K562 (cell line): ENCODE data around the gene SSBP2. TPM values are rescaled to one million over a fixed set of nuclear protein-coding genes. Genes with fewer than 3 reads are reported as not detected.
A peak's percentile ranks its signal among the peaks of the same experiment; 100 is the strongest.

Source experiments
- ATAC-seq: fragments of 200-7000 bp; cut with Tn5 transposase; 3 replicates; pipeline ENCODE4 v1.9.1; 2020; ENCODE audit warnings: moderate library complexity
- BruUV-seq: library from RNA; stranded (reverse); fragments of 400-500 nt; replicated peaks from 2 replicates; lab custom pipeline; 2021; lab: Mats Ljungman, UMichigan
- CTCF ChIA-PET: fragments of 300-600 bp; formaldehyde crosslinking; extraction: SDS; loops from one replicate; lab custom pipeline; 2021; ENCODE audit warnings: low intra/inter-chr PET ratio; lab: Yijun Ruan, JAX
- POLR2A ChIA-PET: fragments of 300-600, 350-650 bp; sonication (Branson Sonifier 250); formaldehyde crosslinking; extraction: SDS; loops from one replicate; lab custom pipeline; 2021; ENCODE audit warnings: antibody characterized with exemption, inconsistent platforms; lab: Yijun Ruan, JAX
- DNase-seq, 4 experiments: peaks; one replicate each; pipeline versions ENCODE4 v3.0.0 to v3.0.0-alpha.2; 2011 to 2018; ENCODE audit warnings: low spot score in 3 of 4, mixed read lengths in 3 of 4; ENCODE audit errors: extremely low read depth in 1 of 4
- FAIRE-seq: peaks from 2 replicates; lab custom pipeline; 2011; peaks lifted over from hg19 to GRCh38; lab: Jason Lieb, UNC
- H2AFZ ChIP-seq: 2 replicates; pipeline ENCODE4 v1.6.0; 2011; ENCODE audit warnings: low read depth, low read length, control low read depth, inconsistent platforms
- H3K27ac ChIP-seq: fragments of 200-600 bp; 3 replicates; pipeline ENCODE4 v1.8.0; 2011; ENCODE audit warnings: low read depth, mild to moderate bottlenecking, control low read depth, inconsistent platforms, low read length, moderate library complexity, mixed read lengths; ENCODE audit errors: extremely low read depth
- H3K27me3 ChIP-seq, 2 experiments: fragments of 300-600 bp in 1 of 2; 2 replicates in 1 of 2; 3 replicates in 1 of 2; pipeline versions ENCODE4 v1.6.0 to v1.8.0; 2011; ENCODE audit warnings: inconsistent platforms in 2 of 2, low read length in 2 of 2, mild to moderate bottlenecking in 1 of 2, mixed read lengths in 1 of 2, moderate library complexity in 1 of 2; ENCODE audit not compliant: control insufficient read depth in 2 of 2, insufficient read depth in 2 of 2
- H3K36me3 ChIP-seq: fragments of 300-600 bp; 3 replicates; pipeline ENCODE4 v1.8.0; 2011; ENCODE audit warnings: mild to moderate bottlenecking, low read length, inconsistent platforms; ENCODE audit not compliant: control insufficient read depth, insufficient read depth
- H3K4me1 ChIP-seq, 2 experiments: fragments of 200-600 bp in 1 of 2; replicated peaks in 1 of 2; 2 replicates in 1 of 2; 3 replicates in 1 of 2; pipeline versions ENCODE4 v1.5.1 to v1.8.0; 2011; ENCODE audit warnings: inconsistent platforms in 2 of 2, low read length in 2 of 2, mild to moderate bottlenecking in 1 of 2, mixed read lengths in 1 of 2, moderate library complexity in 1 of 2; ENCODE audit not compliant: control insufficient read depth in 2 of 2, insufficient read depth in 2 of 2
- H3K4me2 ChIP-seq: 2 replicates; pipeline ENCODE4 v1.6.1; 2011; ENCODE audit warnings: low read length, control low read depth, inconsistent platforms, mixed read lengths; ENCODE audit not compliant: insufficient read depth
- H3K4me3 ChIP-seq: fragments of 200-600 bp; sonication (generic), shearing (Covaris generic); 2 replicates; pipeline ENCODE4 v1.5.1; 2016; ENCODE audit warnings: control low read depth, inconsistent platforms
- H3K79me2 ChIP-seq: fragments of 200-600 bp; 3 replicates; pipeline ENCODE4 v1.8.0; 2011; ENCODE audit warnings: low read length, inconsistent platforms; ENCODE audit not compliant: control insufficient read depth, insufficient read depth
- H3K9ac ChIP-seq, 2 experiments: 2 replicates each; pipeline versions ENCODE4 v1.6.0 to v1.6.1; 2011; ENCODE audit warnings: low read depth in 2 of 2, low read length in 2 of 2, control low read depth in 1 of 2, inconsistent platforms in 1 of 2, mild to moderate bottlenecking in 1 of 2, mixed read lengths in 1 of 2; ENCODE audit not compliant: insufficient read depth in 1 of 2
- H3K9me1 ChIP-seq: one replicate; pipeline ENCODE4 v1.6.0; 2011; ENCODE audit warnings: inconsistent platforms, mild to moderate bottlenecking, low read length, moderate library complexity; ENCODE audit not compliant: control insufficient read depth, insufficient read depth
- H3K9me3 ChIP-seq: replicated peaks from 2 replicates; pipeline ENCODE4 v1.5.1; 2011; ENCODE audit warnings: low read depth, low read length, inconsistent platforms; ENCODE audit not compliant: control insufficient read depth, insufficient read depth
- H4K20me1 ChIP-seq: replicated peaks from 2 replicates; pipeline ENCODE4 v1.6.1; 2011; ENCODE audit warnings: low read length, inconsistent platforms, mixed read lengths; ENCODE audit not compliant: control insufficient read depth, insufficient read depth
- CC2D1A ChIP-seq: fragments of 450-650 bp; IDR thresholded peaks from 2 replicates; pipeline ENCODE4 v1.6.1; 2017; ENCODE audit warnings: mild to moderate bottlenecking
- CEBPB ChIP-seq: fragments of 450-650 bp; IDR thresholded peaks from 2 replicates; pipeline ENCODE4 v1.6.1; 2016; ENCODE audit warnings: missing genetic modification characterization, missing compliant biosample characterization
- CEBPG ChIP-seq, 3 experiments: fragments of 200-800 bp in 1 of 3; sonication (Bioruptor generic) in 1 of 3; sonication (generic) in 1 of 3; formaldehyde crosslinking in 1 of 3; IDR thresholded peaks in 2 of 3; conservative IDR thresholded peaks in 1 of 3; 2 replicates each; pipeline versions ENCODE4 v1.6.1 to v1.8.0; 2016 to 2022; ENCODE audit warnings: missing compliant biosample characterization in 2 of 3, missing genetic modification characterization in 2 of 3, mild to moderate bottlenecking in 1 of 3, missing genetic modification reagents in 1 of 3
- CHCHD3 ChIP-seq: fragments of 250-450 bp; sonication (Bioruptor Pico); IDR thresholded peaks from 2 replicates; pipeline ENCODE4 v2.1.2; 2022; ENCODE audit warnings: mild to moderate bottlenecking
- COPS2 ChIP-seq: fragments of 450-650 bp; conservative IDR thresholded peaks from 2 replicates; pipeline ENCODE4 v1.6.1; 2016; ENCODE audit warnings: mild to moderate bottlenecking, moderate library complexity
- ETV1 ChIP-seq: fragments of 450-650 bp; conservative IDR thresholded peaks from 2 replicates; pipeline ENCODE4 v1.6.1; 2016; ENCODE audit warnings: missing genetic modification characterization, control low read depth, low read depth, missing compliant biosample characterization
- FOXJ2 ChIP-seq: fragments of 200-800 bp; sonication (Bioruptor generic); IDR thresholded peaks from 2 replicates; pipeline ENCODE4 v1.6.1; 2016; ENCODE audit warnings: missing genetic modification characterization, missing compliant biosample characterization
- HDAC2 ChIP-seq: fragments of 450-650 bp; IDR thresholded peaks from 2 replicates; pipeline ENCODE4 v1.6.1; 2016; ENCODE audit warnings: mild to moderate bottlenecking
- JUN ChIP-seq, 2 experiments: sonication (generic) in 1 of 2; formaldehyde crosslinking in 1 of 2; IDR thresholded peaks; 2 replicates each; pipeline versions ENCODE4 v1.6.1 to v1.8.0; 2012 to 2022; ENCODE audit warnings: borderline replicate concordance in 2 of 2, mild to moderate bottlenecking in 2 of 2, improper control_type of control experiment in 1 of 2, low read depth in 1 of 2, low read length in 1 of 2, missing genetic modification reagents in 1 of 2
- JUNB ChIP-seq: fragments of 450-650 bp; formaldehyde crosslinking; conservative IDR thresholded peaks from 2 replicates; pipeline ENCODE4 v1.4.0; 2020; ENCODE audit warnings: mild to moderate bottlenecking
- NONO ChIP-seq, 2 experiments: fragments of 200-400 bp in 1 of 2; fragments of 450-650 bp in 1 of 2; formaldehyde crosslinking in 1 of 2; IDR thresholded peaks; 2 replicates each; pipeline ENCODE4 v1.6.1; 2017; ENCODE audit warnings: low read depth in 2 of 2, mild to moderate bottlenecking in 2 of 2, moderate library complexity in 2 of 2, low read length in 1 of 2
- POU5F1 ChIP-seq: fragments of 150-350 bp; IDR thresholded peaks from 2 replicates; pipeline ENCODE4 v1.6.1; 2014; ENCODE audit warnings: borderline replicate concordance, low read length, low read depth, mild to moderate bottlenecking; ENCODE audit not compliant: partially characterized antibody
- SOX6 ChIP-seq: fragments of 450-650 bp; IDR thresholded peaks from 2 replicates; pipeline ENCODE4 v1.6.1; 2014; ENCODE audit warnings: mild to moderate bottlenecking
- WHSC1 ChIP-seq: IDR thresholded peaks from one replicate; pipeline ENCODE4 v1.6.1; 2012; ENCODE audit warnings: low read length, control low read depth, inconsistent platforms
- ZNF561 ChIP-seq: fragments of 450-650 bp; formaldehyde crosslinking; conservative IDR thresholded peaks from 2 replicates; pipeline ENCODE4 v1.4.0; 2020; ENCODE audit warnings: mild to moderate bottlenecking, moderate library complexity
- WGBS: fragments of 100-300 bp; shearing (Covaris generic); methylation state at CpG from one replicate; pipeline ENCODE4 v1.1.6; 2016; ENCODE audit warnings: low coverage, mixed read lengths; ENCODE audit not compliant: insufficient coverage; ENCODE audit errors: missing lambda C conversion rate; 5-methylcytosine and 5-hydroxymethylcytosine counted together
- in situ Hi-C: fragments of 300-500 bp; cut with MboI; formaldehyde crosslinking; loops from 4 replicates; pipeline ENCODE4 v1.15.0; 2018; ENCODE audit warnings: inconsistent platforms, mixed read lengths
- intact Hi-C: fragments of 100-400 bp; cut with micrococcal nuclease; formaldehyde crosslinking; loops from 2 replicates; pipeline ENCODE4 v1.14.2; 2022
- polyA plus RNA-seq, 8 experiments: library from polyadenylated mRNA; depleted of rRNA in 4 of 8; stranded (reverse) in 5 of 8; unstranded in 3 of 8; fragments of >200 nt; fragmentation: Nextera tagmentation in 2 of 8; fragmentation: Illumina TruSeq in 1 of 8; extraction: Ambion mirVana in 2 of 8; extraction: Trizol in 1 of 8; gene quantifications; 2 replicates each; pipeline versions ENCODE4 v1.2.1 to v1.2.3, GENCODE V29; 2011 to 2014; ENCODE audit warnings: inconsistent platforms in 1 of 8, missing spikeins in 1 of 8
- total RNA-seq, 7 experiments: library from RNA; depleted of rRNA in 6 of 7; stranded (reverse); fragments of >200 nt in 6 of 7; fragmentation: Illumina TruSeq in 2 of 7; extraction: Trizol in 2 of 7; gene quantifications; 2 replicates each; pipeline versions ENCODE4 v1.2.1 to v1.2.3, GENCODE V29; 2011 to 2021; ENCODE audit warnings: low replicate concordance in 1 of 7
- TF ChIP-seq, protein P1 (sequence below): sonication (generic); formaldehyde crosslinking; IDR thresholded peaks from 2 replicates; pipeline ENCODE4 v1.9.0; 2022; ENCODE audit warnings: mild to moderate bottlenecking, missing genetic modification reagents
- TF ChIP-seq, protein P2 (sequence below): sonication (generic); formaldehyde crosslinking; IDR thresholded peaks from 2 replicates; pipeline ENCODE4 v1.9.0; 2022; ENCODE audit warnings: mild to moderate bottlenecking, missing genetic modification reagents
- TF ChIP-seq, protein P3 (sequence below), 2 experiments: fragments of 450-650 bp in 1 of 2; sonication (generic) in 1 of 2; formaldehyde crosslinking in 1 of 2; IDR thresholded peaks in 1 of 2; conservative IDR thresholded peaks in 1 of 2; 2 replicates each; pipeline versions ENCODE4 v1.6.1 to v1.8.1; 2016 to 2023; ENCODE audit warnings: mild to moderate bottlenecking in 2 of 2, moderate library complexity in 2 of 2, inconsistent platforms in 1 of 2, missing genetic modification reagents in 1 of 2

Gene SSBP2
- total and polyA plus RNA-seq, 9 of the 15 experiments (the other 6 are each of a cell fraction or from before 2014, with no cell fraction given), result 22.3 to 133 (median 42.1) TPM

DNA sequence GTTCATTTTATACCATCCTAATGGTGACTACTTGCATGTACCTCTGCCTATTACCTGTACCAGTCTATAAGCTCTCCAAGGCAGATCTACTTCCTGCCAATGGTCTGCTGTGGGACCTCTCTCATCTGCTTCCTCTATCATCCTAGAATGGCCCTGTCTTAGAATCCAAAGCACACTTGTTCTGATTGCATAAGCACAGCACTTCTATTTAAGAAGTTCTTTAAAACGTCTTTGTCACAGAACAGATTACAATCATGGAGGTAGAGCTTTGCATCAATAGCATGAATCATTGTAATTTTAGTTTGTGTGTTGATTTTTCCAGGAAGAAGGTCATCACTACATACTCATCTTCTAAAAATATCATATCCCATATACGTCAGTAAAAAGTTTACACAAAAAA is 225.2 kb downstream of the SSBP2 start:
- ATAC-seq, result no peak; the same call in 2 of the 3 replicates
- no TSS peak for BruUV-seq
- intact Hi-C loops, result no loop called here

DNA sequence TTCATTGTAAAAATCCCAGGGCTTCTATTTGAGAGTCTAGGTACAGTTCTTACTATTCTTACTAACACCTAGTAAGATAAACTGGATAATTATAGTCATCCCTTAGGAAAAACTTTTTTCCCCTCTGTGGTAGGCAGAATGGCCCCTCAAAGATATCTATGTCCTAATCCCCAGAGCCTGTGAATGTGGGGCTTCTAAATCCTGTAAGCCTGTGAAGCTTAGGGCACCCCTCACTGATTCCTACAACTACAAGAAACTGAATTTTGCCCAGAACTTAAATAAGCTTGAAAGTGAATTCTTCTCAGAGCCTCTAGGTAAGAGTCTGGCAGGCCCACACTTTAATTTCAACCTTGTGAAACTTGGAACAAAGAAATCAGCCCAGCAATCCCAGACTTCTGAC is 226.9 kb downstream of the SSBP2 start:
- Histone ChIP-seq H4K20me1 (no peaks in the 10 kb centered on the region), H3K4me2 (no peak overlapping the region), H3K79me2 (no peaks in the 10 kb centered on the region), H3K4me3 (no peak overlapping the region), H3K36me3 (no peaks in the 10 kb centered on the region), H3K27ac (no peak overlapping the region), H3K4me1 (no peaks in the 10 kb centered on the region), H3K27me3 (no peaks in the 10 kb centered on the region), H3K9me3 (no peaks in the 10 kb centered on the region), H2AFZ (no peak overlapping the region), H3K9ac (no peak overlapping the region), H3K9me1 (no peaks in the 10 kb centered on the region)
- DNase-seq (no peak), FAIRE-seq (no peak), ATAC-seq (no peak)
- BruUV-seq, result no TSS peak
- ChIA-PET CTCF (no interaction called here), POLR2A (no interaction called here)
- in situ Hi-C loops, result loop anchor here (25.0 kb wide), 1 partner anchor 638 kb away; no protein-coding TSS in a partner anchor
- TF ChIP-seq FOXJ2 (no peak), HDAC2 (no peak), CHCHD3 (no peak), NONO (IDR thresholded peaks at IDR 0.05; ENCODE audit: low read depth in 2 of 2, low read length in 1 of 2) (no peak), JUNB (CRISPR knock-in tag) (no peak), ZNF561 (CRISPR knock-in tag) (no peak), ETV1 (tag) (no peak), COPS2 (no peak), CC2D1A (no peak)
- TF ChIP-seq, protein P1, sequence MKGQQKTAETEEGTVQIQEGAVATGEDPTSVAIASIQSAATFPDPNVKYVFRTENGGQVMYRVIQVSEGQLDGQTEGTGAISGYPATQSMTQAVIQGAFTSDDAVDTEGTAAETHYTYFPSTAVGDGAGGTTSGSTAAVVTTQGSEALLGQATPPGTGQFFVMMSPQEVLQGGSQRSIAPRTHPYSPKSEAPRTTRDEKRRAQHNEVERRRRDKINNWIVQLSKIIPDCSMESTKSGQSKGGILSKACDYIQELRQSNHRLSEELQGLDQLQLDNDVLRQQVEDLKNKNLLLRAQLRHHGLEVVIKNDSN, result no peak
- TF ChIP-seq, protein P2, sequence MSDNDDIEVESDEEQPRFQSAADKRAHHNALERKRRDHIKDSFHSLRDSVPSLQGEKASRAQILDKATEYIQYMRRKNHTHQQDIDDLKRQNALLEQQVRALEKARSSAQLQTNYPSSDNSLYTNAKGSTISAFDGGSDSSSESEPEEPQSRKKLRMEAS (CRISPR knock-in tag), result no peak
- intact Hi-C loops, result no loop called here

More for the DNA sequence above, 225.2 kb downstream of the SSBP2 start:
- CTCF ChIA-PET, result no interaction called here
- no peak for DNase-seq
- TF ChIP-seq CEBPG (CRISPR knock-in tag; IDR thresholded peaks at IDR 0.05), result no peak
- peak in 1 of 2 experiments; percentile 85; a peak in 2 of 4 replicates for TF ChIP-seq CEBPG (tag; conservative IDR thresholded peaks at IDR 0.05 in 1 of 2, IDR thresholded peaks at IDR 0.05 in 1 of 2)
- TF ChIP-seq, protein P3, sequence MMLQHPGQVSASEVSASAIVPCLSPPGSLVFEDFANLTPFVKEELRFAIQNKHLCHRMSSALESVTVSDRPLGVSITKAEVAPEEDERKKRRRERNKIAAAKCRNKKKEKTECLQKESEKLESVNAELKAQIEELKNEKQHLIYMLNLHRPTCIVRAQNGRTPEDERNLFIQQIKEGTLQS (IDR thresholded peaks at IDR 0.05), result peak; percentile 70
- TF ChIP-seq, protein P3 (CRISPR knock-in tag; conservative IDR thresholded peaks at IDR 0.05), result no peak
- TF ChIP-seq POU5F1, result no peak
- TF ChIP-seq JUN (IDR thresholded peaks at IDR 0.05; ENCODE audit: borderline replicate concordance, low read depth, low read length), result peak; percentile 58; the same call in 1 of the 2 replicates
- TF ChIP-seq JUN (CRISPR knock-in tag; IDR thresholded peaks at IDR 0.05; ENCODE audit: borderline replicate concordance), result no peak
- TF ChIP-seq CEBPB (tag), result 0 out of 2 replicates have a peak, but pooled peaks have one; percentile 7
- TF ChIP-seq WHSC1, result no peak
- TF ChIP-seq SOX6, result peak; percentile 52; the same call in 1 of the 2 replicates
- Histone ChIP-seq H3K36me3 (no peaks in the 10 kb centered on the region), H3K79me2 (no peaks in the 10 kb centered on the region), H3K27ac (no peak overlapping the region), H2AFZ (no peak overlapping the region), H3K9me3 (no peaks in the 10 kb centered on the region), H3K4me2 (no peak overlapping the region), H3K27me3 (no peaks in the 10 kb centered on the region), H3K4me3 (no peak overlapping the region), H3K4me1 (no peaks in the 10 kb centered on the region), H3K9ac (no peak overlapping the region), H4K20me1 (no peaks in the 10 kb centered on the region), H3K9me1 (no peaks in the 10 kb centered on the region)
- in situ Hi-C loops, result no loop called here
- peak; percentile 51 for FAIRE-seq
- POLR2A ChIA-PET, result no interaction called here
- WGBS, result 35% methylated on average over 2 of the region's 2 CpGs
